SJSA1 (cell line): Measurements from ENCODE around the gene FNIP2. TPM values are rescaled to one million over a fixed set of nuclear protein-coding genes. Genes with fewer than 3 reads are reported as not detected.
"Not testable (repeated sequence)": the region's sequence is repeated elsewhere in the genome, so short reads cannot be mapped to it uniquely, and the experiment has no call there.

ENCODE experiments used
- DNase-seq, 2 experiments: peaks; one replicate each; pipeline ENCODE4 v3.0.0-alpha.2; 2015 to 2020; ENCODE audit warnings: low spot score in 2 of 2, low read depth in 1 of 2
- H3K27ac ChIP-seq: fragments of 250-450 bp; sonication (Bioruptor Pico); 2 replicates; pipeline ENCODE4 v1.5.1; 2020; ENCODE audit warnings: mild to moderate bottlenecking, moderate library complexity
- H3K27me3 ChIP-seq: fragments of 250-450 bp; sonication (Bioruptor Pico); replicated peaks from 2 replicates; pipeline ENCODE4 v1.5.1; 2020; ENCODE audit warnings: mild to moderate bottlenecking, moderate library complexity
- H3K36me3 ChIP-seq: fragments of 250-450 bp; sonication (Bioruptor Pico); 2 replicates; pipeline ENCODE4 v1.5.1; 2020; ENCODE audit warnings: mild to moderate bottlenecking
- H3K4me1 ChIP-seq: fragments of 250-450 bp; sonication (Bioruptor Pico); replicated peaks from 2 replicates; pipeline ENCODE4 v1.6.1; 2021; ENCODE audit warnings: mild to moderate bottlenecking
- H3K4me3 ChIP-seq: fragments of 250-450 bp; sonication (Bioruptor Pico); 2 replicates; pipeline ENCODE4 v1.5.1; 2020; ENCODE audit warnings: mild to moderate bottlenecking
- H3K9me3 ChIP-seq: fragments of 250-450 bp; sonication (Bioruptor Pico); replicated peaks from 2 replicates; pipeline ENCODE4 v1.5.1; 2020; ENCODE audit warnings: mild to moderate bottlenecking
- total RNA-seq: library from RNA; depleted of rRNA; stranded (reverse); fragments of >200 nt; shearing (Covaris generic); gene quantifications from 2 replicates; pipeline ENCODE4 v1.2.3, GENCODE V29; 2014

The FNIP2 gene
- total RNA-seq, 1 experiment from 2014 or later = 29.6 TPM

DNA sequence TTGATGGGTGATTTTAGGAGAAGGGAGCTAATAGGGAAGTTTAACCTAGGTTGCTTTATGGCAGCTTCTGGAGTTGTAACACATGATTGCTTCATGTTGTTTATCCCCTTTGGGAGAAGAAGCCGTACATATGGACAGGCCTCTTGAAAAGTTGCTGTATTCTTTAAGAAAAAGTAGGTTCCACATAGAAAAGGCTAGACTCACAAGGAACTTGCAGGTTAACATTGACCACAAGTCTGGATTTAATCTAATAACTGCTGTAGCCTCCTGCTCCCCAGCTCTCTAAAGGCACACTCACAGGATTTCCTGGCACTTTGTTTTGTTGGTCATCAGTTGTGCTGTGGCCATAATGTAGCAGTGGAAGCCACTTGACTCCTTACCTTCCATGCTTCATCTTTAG is 19.7 kb downstream of the FNIP2 start:
- no peak for DNase-seq
- Histone ChIP-seq H3K9me3 (no peaks in the 10 kb centered on the region), H3K36me3 (no peaks in the 10 kb centered on the region), H3K27me3 (no peaks in the 10 kb centered on the region), H3K4me3 (no peak overlapping the region), H3K4me1 (peaks cover 28% of the 10 kb centered on the region), H3K27ac (no peak overlapping the region)

DNA sequence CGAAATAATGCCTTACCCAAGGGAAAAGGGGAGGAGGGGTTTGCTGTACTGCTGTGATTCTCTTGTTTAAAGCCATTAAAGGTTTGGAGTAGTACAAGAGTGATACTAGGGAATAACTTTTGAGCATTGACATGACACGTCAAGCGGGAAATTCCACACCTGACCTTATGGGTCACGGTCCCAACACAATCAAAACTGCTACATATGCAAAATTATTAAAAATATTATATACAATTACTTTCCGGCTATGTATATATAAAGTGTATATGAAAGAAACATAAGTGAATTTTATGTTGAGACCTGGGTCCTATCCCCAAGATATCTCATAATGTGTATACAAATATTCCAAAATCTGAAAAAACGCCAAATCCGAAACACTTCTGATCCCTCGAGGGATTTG is 21.0 kb downstream of the FNIP2 start:
- no peak for DNase-seq
- H3K27ac ChIP-seq = no peak overlapping the region
- no peak overlapping the region for H3K4me3 ChIP-seq
- no peaks in the 10 kb centered on the region for H3K36me3 ChIP-seq
- H3K9me3 ChIP-seq = no peaks in the 10 kb centered on the region
- no peaks in the 10 kb centered on the region for H3K27me3 ChIP-seq
- peaks cover 20% of the 10 kb centered on the region for H3K4me1 ChIP-seq

DNA sequence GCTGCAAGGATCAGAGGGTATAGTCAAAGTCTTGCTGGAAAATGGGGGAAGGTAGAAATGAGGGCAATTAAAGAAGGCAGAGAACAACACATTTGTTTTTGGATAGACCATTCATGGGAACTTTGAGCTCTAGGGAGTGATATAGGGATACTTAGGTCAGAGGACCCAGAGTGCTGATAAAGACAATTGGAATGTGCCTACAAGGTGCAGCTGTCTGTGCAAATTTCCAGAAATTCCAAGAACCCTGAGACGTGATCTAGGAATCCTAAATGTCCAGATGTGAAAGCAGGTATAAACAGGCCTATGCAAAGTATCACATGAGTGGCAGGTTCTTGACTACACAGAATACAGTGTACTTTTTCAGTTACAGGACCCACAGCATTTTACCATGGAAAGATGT is 24.2 kb downstream of the FNIP2 start:
- H3K4me3 ChIP-seq = no peak overlapping the region
- H3K27ac ChIP-seq = no peak overlapping the region
- H3K4me1 ChIP-seq = peaks cover 18% of the 10 kb centered on the region
- no peak for DNase-seq
- H3K27me3 ChIP-seq = no peaks in the 10 kb centered on the region
- no peaks in the 10 kb centered on the region for H3K9me3 ChIP-seq
- no peaks in the 10 kb centered on the region for H3K36me3 ChIP-seq

DNA sequence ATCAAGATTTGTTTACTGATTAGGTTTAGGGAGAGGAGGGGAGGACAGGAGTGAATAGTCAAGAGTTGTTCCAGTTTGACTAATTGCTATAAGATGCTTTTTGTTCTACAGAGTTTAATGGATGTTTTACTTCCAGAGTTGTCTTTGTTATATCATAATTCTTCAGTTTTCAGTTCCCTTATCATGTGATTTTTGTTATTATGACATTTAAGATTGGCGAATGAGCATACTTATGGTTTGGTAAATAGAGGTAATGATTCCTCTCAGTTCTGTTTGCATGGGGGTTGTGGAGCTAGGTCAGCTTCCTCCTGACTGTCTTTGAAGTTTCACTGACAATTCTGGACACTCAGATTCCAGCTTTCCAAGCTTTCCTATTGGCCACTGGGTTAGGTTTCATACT is 24.6 kb downstream of the FNIP2 start:
- not testable (repeated sequence) for H3K27ac ChIP-seq, DNase-seq, H3K27me3 ChIP-seq, H3K9me3 ChIP-seq, H3K4me3 ChIP-seq, H3K36me3 ChIP-seq
- H3K4me1 ChIP-seq = peaks cover 18% of the 10 kb centered on the region

DNA sequence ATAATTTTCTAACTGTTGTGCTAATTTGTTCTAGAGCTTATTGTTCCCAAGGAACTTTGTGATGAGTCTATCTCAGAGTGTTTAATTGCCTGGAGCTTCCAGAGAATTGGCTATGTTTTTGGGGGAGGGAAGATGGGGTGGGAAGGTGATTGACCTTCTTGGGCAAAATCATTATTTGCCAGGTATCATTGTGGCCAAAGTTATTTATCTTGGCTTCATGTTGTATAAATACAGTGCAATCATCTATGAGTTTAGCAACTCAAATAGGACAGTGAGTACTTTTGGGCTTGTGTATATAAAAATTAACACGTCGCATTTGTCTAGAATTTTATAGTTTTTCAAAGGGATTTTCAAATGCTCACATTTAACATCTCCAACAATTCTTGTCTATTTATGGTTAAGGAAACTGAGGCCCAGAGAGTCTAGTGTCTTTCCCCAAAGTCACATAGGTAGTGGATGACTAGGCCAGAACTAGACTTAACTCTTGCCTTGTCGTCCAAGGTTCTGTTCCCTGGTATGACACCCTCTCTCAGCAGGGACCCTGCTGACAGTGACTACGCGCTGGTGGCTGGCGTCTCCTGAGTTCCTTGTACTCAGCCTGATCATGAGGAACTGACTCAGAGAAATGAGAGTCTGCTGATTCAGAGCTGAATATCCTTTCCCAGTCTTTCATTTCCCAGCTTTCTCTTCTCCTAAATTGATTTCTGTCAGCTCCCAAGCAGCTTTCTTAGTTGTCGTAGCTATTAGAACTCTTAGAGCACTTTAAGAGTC is 27.7 kb downstream of the FNIP2 start:
- Histone ChIP-seq H3K4me3 (no peak overlapping the region), H3K9me3 (no peaks in the 10 kb centered on the region), H3K36me3 (no peaks in the 10 kb centered on the region), H3K27me3 (no peaks in the 10 kb centered on the region), H3K27ac (no peak overlapping the region), H3K4me1 (peaks cover 23% of the 10 kb centered on the region)
- no peak for DNase-seq

DNA sequence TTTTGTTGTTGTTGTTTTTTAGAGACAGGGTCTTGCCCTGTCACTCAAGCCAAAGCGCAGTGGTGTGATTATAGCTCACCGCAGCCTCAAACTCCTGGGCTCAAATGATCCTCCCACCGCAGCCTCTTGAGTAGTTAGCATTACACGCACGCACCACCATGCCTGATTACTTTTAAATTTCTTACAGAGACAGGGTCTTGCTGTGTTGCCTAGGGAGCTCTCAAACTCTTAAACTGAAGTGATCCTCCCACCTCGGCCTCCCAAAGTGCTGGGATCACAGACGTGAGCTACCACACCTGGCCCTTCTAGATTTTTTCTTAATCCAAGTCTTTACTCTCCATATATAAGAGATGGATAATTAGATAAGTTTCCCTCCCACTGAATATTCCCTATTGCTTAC is 29.2 kb downstream of the FNIP2 start:
- H3K4me3 ChIP-seq = no peak overlapping the region
- DNase-seq = no peak
- no peak overlapping the region for H3K27ac ChIP-seq

DNA sequence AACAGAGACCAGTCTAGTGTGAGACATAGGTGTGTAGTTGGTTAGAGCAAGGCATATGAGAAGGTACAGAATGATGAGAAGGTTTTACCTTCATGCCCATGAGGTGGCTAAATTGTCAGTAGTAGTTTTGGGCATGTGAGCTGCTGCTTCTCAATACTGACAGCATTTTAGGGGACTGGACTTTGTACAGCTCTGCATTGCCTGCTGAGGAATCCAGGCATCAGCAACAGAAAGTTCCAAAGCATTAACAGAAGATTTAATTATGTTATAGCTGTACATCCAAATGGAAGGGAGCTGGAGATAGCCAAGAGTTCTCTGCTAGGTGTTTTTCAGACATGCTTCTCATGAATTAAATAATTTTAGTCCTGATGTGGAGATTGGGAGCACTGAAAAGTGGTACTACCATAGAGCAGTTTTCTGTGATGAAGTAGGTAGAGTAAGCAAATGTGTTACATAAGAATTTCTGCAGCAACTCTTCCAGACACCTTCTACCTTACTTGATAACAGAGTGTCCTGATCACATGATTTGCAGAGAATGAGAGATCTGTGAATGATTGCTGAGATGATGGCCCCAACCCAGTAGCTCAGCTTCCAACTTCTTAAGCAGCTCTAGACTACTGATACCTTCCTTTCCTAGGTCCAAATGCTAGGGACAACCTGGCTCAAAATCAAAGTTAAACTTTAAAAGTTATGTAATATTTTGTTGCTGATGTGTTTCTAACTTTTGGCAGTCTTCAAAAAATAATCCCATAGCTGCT is 30.4 kb downstream of the FNIP2 start:
- Histone ChIP-seq H3K27ac (no peak overlapping the region), H3K9me3 (no peaks in the 10 kb centered on the region), H3K4me3 (no peak overlapping the region), H3K27me3 (no peaks in the 10 kb centered on the region), H3K4me1 (peaks cover 12% of the 10 kb centered on the region), H3K36me3 (no peaks in the 10 kb centered on the region)
- DNase-seq = no peak

More for the DNA sequence above, 29.2 kb downstream of the FNIP2 start:
- Histone ChIP-seq H3K36me3 (no peaks in the 10 kb centered on the region), H3K4me1 (peaks cover 16% of the 10 kb centered on the region), H3K27me3 (no peaks in the 10 kb centered on the region), H3K9me3 (no peaks in the 10 kb centered on the region)

DNA sequence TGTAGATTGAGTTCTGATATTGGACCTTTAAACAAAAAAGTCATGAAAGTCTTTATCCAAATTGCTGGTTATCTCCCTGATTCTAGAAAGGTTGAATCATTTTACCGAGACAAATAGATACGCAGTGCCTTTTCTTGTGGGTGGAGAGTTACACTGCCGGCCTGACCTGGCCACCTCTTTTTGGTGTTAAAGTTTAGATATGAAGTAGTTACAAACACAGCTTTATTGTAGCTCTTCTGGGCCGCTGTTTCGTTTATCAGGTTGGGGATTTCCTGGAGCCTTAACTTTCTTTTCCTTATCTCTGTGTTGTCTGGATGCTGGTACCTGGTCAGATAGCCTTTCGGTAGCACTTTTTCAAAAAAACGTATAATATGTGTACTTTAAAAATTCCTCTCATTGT is 31.0 kb downstream of the FNIP2 start:
- peaks cover 12% of the 10 kb centered on the region for H3K4me1 ChIP-seq
- H3K4me3 ChIP-seq = no peak overlapping the region
- H3K27ac ChIP-seq = no peak overlapping the region
- no peaks in the 10 kb centered on the region for H3K27me3 ChIP-seq
- H3K9me3 ChIP-seq = no peaks in the 10 kb centered on the region
- no peaks in the 10 kb centered on the region for H3K36me3 ChIP-seq
- DNase-seq = no peak

DNA sequence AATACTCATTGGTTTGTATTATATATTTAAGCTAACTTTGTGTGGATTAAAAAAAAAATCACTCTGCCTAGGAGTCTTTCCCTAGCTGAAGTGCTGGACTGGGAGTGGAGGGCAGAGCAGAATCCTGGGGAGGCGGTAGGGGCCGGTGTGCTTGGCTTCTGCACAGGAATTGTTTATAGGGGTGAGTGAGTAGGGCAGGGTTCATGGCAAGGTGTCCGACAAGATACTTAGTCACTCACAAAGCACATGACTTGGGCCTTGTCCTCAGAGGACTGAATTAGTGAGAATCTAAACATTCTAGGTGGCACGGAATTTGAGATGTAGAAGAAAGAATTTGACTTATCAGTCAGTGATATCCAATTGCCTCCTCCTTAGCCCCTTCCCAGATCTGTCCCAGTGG is 32.2 kb downstream of the FNIP2 start:
- H3K4me3 ChIP-seq = no peak overlapping the region
- H3K4me1 ChIP-seq = peaks cover 12% of the 10 kb centered on the region
- no peaks in the 10 kb centered on the region for H3K9me3 ChIP-seq
- no peak for DNase-seq
- no peaks in the 10 kb centered on the region for H3K27me3 ChIP-seq
- no peak overlapping the region for H3K27ac ChIP-seq
- no peaks in the 10 kb centered on the region for H3K36me3 ChIP-seq

DNA sequence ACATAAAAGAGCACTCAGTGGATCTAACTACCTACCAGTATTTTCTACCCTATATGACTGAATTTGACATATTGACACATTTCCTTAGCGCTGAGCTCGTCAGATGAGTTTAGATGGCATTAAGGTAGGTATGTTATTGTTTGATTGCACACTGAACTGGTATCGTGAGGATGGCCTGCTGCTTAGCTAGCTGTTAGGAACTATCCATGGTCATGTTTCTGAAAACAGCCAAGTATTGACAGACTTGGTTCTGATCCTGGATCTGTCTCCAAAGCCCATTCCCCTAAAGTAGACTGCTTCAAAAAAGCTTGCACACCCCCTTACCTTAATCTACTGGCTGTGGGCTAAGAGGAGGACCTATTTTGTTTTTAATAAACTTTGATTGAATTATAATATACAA is 32.9 kb downstream of the FNIP2 start:
- Histone ChIP-seq H3K4me1 (peaks cover 10% of the 10 kb centered on the region), H3K27ac (no peak overlapping the region), H3K27me3 (no peaks in the 10 kb centered on the region), H3K4me3 (no peak overlapping the region), H3K36me3 (no peaks in the 10 kb centered on the region), H3K9me3 (no peaks in the 10 kb centered on the region)
- DNase-seq = no peak

DNA sequence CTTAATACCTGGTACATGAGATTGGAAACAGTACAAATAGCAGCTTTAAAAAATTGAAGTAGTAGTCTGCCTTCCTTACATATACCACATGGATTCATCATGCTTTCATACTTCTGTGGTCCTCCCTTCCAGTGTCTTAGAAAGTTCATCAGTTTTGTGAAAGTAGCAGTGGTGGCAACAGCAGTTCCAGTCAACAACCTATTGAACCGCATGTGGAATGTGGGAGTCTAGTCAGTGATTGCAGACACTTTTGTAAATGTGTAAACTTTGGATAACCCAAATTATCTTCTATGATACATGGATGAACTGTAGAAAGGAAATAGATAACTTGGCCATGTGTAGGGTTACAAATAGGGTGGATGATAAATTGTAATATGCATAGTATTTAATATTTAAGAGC is 34.1 kb downstream of the FNIP2 start:
- Histone ChIP-seq H3K4me1 (peaks cover 6% of the 10 kb centered on the region), H3K9me3 (no peaks in the 10 kb centered on the region), H3K36me3 (no peaks in the 10 kb centered on the region), H3K27ac (no peak overlapping the region), H3K4me3 (no peak overlapping the region), H3K27me3 (no peaks in the 10 kb centered on the region)
- no peak for DNase-seq

DNA sequence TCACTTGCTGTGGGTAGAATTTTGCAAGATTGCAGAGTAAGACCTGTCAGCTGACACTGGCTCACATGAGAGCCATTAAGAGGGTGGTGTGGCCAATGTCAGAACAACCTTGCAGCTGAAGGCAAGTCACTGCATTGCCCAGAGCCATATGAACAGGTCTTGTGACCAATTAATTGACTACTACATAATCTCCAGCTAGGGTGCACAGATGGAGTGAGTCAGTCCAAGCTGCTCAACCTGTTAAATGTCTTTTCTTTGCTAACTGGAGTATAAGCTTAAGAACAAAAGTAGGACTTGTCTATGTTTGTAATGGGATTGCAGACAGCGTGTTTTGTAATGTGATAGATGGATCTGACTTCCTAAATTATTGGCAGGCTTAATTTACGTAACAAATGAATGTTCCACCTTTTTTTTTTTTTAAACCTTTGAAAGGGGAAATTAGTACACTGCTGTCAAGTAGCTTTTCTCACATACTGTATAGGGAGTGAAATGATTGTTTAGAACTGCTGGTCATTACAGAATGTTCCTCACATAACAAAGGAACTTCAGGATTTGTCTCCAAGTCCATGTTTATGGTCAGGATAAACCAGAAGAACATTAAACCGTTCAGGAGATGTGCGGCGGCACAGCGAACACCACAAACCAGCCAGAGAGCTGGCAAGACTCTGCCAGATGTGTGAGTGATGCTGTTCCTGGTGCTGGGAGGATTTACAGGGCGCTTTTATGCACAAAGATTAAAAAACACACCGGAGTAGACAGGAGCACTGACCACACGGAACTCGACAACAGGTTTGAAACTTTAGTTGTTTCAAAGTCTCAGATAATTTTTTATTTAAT is 37.0 kb downstream of the FNIP2 start:
- H3K4me1 ChIP-seq = peaks cover 28% of the 10 kb centered on the region
- H3K36me3 ChIP-seq = no peaks in the 10 kb centered on the region
- no peak overlapping the region for H3K27ac ChIP-seq
- no peak for DNase-seq
- no peak overlapping the region for H3K4me3 ChIP-seq
- no peaks in the 10 kb centered on the region for H3K9me3 ChIP-seq
- no peaks in the 10 kb centered on the region for H3K27me3 ChIP-seq

DNA sequence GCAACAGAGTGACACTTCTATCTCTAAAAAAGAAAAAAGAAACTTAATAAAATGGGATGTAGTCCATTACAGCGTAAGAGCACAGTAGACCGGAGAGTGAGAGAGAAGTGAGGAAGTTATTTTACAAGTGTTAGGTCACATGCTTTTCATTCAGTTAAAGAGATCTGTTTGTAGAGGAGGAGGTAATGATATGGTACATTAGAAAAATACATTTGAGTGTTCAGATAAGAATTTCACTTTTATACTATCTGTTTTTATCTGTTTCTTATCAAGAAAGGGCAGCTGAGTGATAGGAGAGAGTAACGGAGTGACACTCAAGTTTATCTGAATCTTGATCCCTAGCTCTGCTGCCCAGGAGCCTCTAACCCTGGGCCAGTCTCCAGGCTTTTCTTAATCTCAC is 38.9 kb downstream of the FNIP2 start:
- no peaks in the 10 kb centered on the region for H3K9me3 ChIP-seq
- no peaks in the 10 kb centered on the region for H3K27me3 ChIP-seq
- no peak for DNase-seq
- H3K27ac ChIP-seq = no peak overlapping the region
- no peaks in the 10 kb centered on the region for H3K36me3 ChIP-seq
- no peak overlapping the region for H3K4me3 ChIP-seq
- peaks cover 34% of the 10 kb centered on the region for H3K4me1 ChIP-seq

DNA sequence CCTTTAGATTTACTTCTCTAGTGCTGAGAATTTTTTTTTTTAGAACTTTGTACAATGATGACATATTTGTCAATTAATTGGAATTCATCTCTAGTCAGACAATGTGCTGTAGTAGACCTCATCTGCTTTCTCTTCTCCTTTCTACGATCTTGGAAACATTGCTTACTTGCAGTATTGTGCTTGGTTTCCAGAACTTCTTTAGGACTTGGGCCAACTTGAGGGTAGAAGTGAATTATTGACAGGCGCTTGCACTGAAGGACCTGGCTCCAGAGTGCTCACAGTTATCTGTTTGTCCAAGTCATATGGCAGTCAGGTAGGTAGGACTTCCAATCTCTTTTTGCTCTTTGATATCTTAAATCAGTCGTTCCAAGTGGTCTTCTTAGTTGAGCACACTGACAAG is 39.6 kb downstream of the FNIP2 start:
- DNase-seq = no peak
- H3K4me3 ChIP-seq = no peak overlapping the region
- peaks cover 34% of the 10 kb centered on the region for H3K4me1 ChIP-seq
- no peak overlapping the region; the same call in 1 of the 2 replicates for H3K27ac ChIP-seq
- H3K36me3 ChIP-seq = no peaks in the 10 kb centered on the region
- no peaks in the 10 kb centered on the region for H3K27me3 ChIP-seq
- H3K9me3 ChIP-seq = no peaks in the 10 kb centered on the region
